GM03348 (cell line): ENCODE data around the gene SHISA6.
"Not testable (repeated sequence)": the region's sequence is repeated elsewhere in the genome, so short reads cannot be mapped to it uniquely, and the experiment has no call there.

ENCODE experiments used
- DNase-seq: peaks from one replicate; pipeline ENCODE4 v3.0.0; 2012; ENCODE audit warnings: low spot score

SHISA6 gene

GRCh38 chr17:11303773-11304394 lies 62.9 kb downstream of the SHISA6 start:
- no peak for DNase-seq

- DNase-seq, result no peak
These were observed 63.6 kb downstream of the SHISA6 start for GRCh38 chr17:11304568-11304967.

GRCh38 chr17:11305524-11305923 lies 64.5 kb downstream of the SHISA6 start:
- DNase-seq, result no peak

GRCh38 chr17:11308531-11308930 lies 67.5 kb downstream of the SHISA6 start:
- DNase-seq, result no peak

- no peak for DNase-seq
These were observed 68.0 kb downstream of the SHISA6 start for GRCh38 chr17:11309033-11309432.

- DNase-seq, result no peak
These were observed 68.8 kb downstream of the SHISA6 start for GRCh38 chr17:11309850-11310249.

GRCh38 chr17:11316451-11316850 lies 75.4 kb downstream of the SHISA6 start:
- DNase-seq, result not testable (repeated sequence)

GRCh38 chr17:11318207-11318606 lies 77.2 kb downstream of the SHISA6 start:
- no peak for DNase-seq

GRCh38 chr17:11319894-11320293 lies 78.9 kb downstream of the SHISA6 start:
- DNase-seq, result no peak

- DNase-seq, result no peak
These were observed 83.0 kb downstream of the SHISA6 start for GRCh38 chr17:11324021-11324420.

GRCh38 chr17:11324846-11325420 lies 83.9 kb downstream of the SHISA6 start:
- DNase-seq, result no peak

- no peak for DNase-seq
These were observed 85.5 kb downstream of the SHISA6 start for GRCh38 chr17:11326492-11326891.

- no peak for DNase-seq
These were observed 87.8 kb downstream of the SHISA6 start for GRCh38 chr17:11328770-11329169.

- no peak for DNase-seq
These were observed 89.0 kb downstream of the SHISA6 start for GRCh38 chr17:11330006-11330405.

- no peak for DNase-seq
These were observed 89.8 kb downstream of the SHISA6 start for GRCh38 chr17:11330826-11331225.

GRCh38 chr17:11331547-11332513 lies 90.8 kb downstream of the SHISA6 start:
- no peak for DNase-seq

GRCh38 chr17:11332706-11333105 lies 91.7 kb downstream of the SHISA6 start:
- no peak for DNase-seq

- DNase-seq, result no peak
These were observed 93.5 kb downstream of the SHISA6 start for GRCh38 chr17:11334493-11334892.

- DNase-seq, result no peak
These were observed 95.3 kb downstream of the SHISA6 start for GRCh38 chr17:11336290-11336689.

- DNase-seq, result no peak
These were observed 99.8 kb downstream of the SHISA6 start for GRCh38 chr17:11340803-11341202.

- DNase-seq, result no peak
These were observed 101.1 kb downstream of the SHISA6 start for GRCh38 chr17:11342138-11342537.

GRCh38 chr17:11349106-11349505 lies 108.1 kb downstream of the SHISA6 start:
- DNase-seq, result no peak

GRCh38 chr17:11351479-11351878 lies 110.5 kb downstream of the SHISA6 start:
- DNase-seq, result no peak
